ENCODE measurements around the gene CGB2.
"Not testable (repeated sequence)": the region's sequence is repeated elsewhere in the genome, so short reads cannot be mapped to it uniquely, and the experiment has no call there.

Gene CGB2

GRCh38 chr19:49056101-49056901 is 24.6 kb downstream of the CGB2 start:
- WGBS, 2 experiments = 2% methylated on average over 63 of the region's 63 CpGs
- peaks cover 12% of the 10 kb centered on the region for H3K4me1 ChIP-seq (ENCODE audit: control insufficient read depth, insufficient read depth, low read length)
- no peaks in the 10 kb centered on the region for H3K36me3 ChIP-seq (ENCODE audit: control insufficient read depth, insufficient read depth, low read length)
- peak overlapping the region; percentile 36 for H3K4me3 ChIP-seq (ENCODE audit: insufficient read depth, low read depth, low read length)
- no peak overlapping the region for H3K27ac ChIP-seq (ENCODE audit: insufficient read depth, low read depth, low read length, poor library complexity, severe bottlenecking)
- H3K27me3 ChIP-seq (ENCODE audit: control insufficient read depth, insufficient read depth, low read length, poor library complexity, severe bottlenecking) = peaks cover 63% of the 10 kb centered on the region
- H3K9me3 ChIP-seq (ENCODE audit: control insufficient read depth, low read length) = no peaks in the 10 kb centered on the region

GRCh38 chr19:49056902-49057596 is 25.4 kb downstream of the CGB2 start:
- H3K9me3 ChIP-seq (ENCODE audit: control insufficient read depth, low read length); H3K27ac ChIP-seq (ENCODE audit: insufficient read depth, low read depth, low read length, poor library complexity, severe bottlenecking); H3K36me3 ChIP-seq (ENCODE audit: control insufficient read depth, insufficient read depth, low read length): not testable (repeated sequence)
- Histone ChIP-seq H3K4me3 (ENCODE audit: insufficient read depth, low read depth, low read length) (peak overlapping the region; percentile 36), H3K27me3 (ENCODE audit: control insufficient read depth, insufficient read depth, low read length, poor library complexity, severe bottlenecking) (peaks cover 66% of the 10 kb centered on the region), H3K4me1 (ENCODE audit: control insufficient read depth, insufficient read depth, low read length) (peaks cover 12% of the 10 kb centered on the region)
- 14% methylated on average over 34 of the region's 34 CpGs for WGBS, 2 experiments

- 15 to 16% methylated on average over 38 of the region's 38 CpGs for WGBS, 2 experiments
- H3K36me3 ChIP-seq (ENCODE audit: control insufficient read depth, insufficient read depth, low read length) = no peaks in the 10 kb centered on the region
- H3K27me3 ChIP-seq (ENCODE audit: control insufficient read depth, insufficient read depth, low read length, poor library complexity, severe bottlenecking) = peaks cover 66% of the 10 kb centered on the region
- peak within 1 kb of the TSS; percentile 36 for H3K4me3 ChIP-seq (ENCODE audit: insufficient read depth, low read depth, low read length)
- peaks cover 12% of the 10 kb centered on the region for H3K4me1 ChIP-seq (ENCODE audit: control insufficient read depth, insufficient read depth, low read length)
- no peaks in the 10 kb centered on the region for H3K9me3 ChIP-seq (ENCODE audit: control insufficient read depth, low read length)
- H3K27ac ChIP-seq (ENCODE audit: insufficient read depth, low read depth, low read length, poor library complexity, severe bottlenecking) = no peak within 1 kb of the TSS
Observed at GRCh38 chr19:49057636-49058234, 26.0 kb downstream of the CGB2 start, which contains the start of gene CGB7. CGB7 (minus strand) TSS chr19:49057749; CDS start chr19:49055375, 2,374 bp downstream.

- peaks cover 12% of the 10 kb centered on the region for H3K4me1 ChIP-seq (ENCODE audit: control insufficient read depth, insufficient read depth, low read length)
- H3K27me3 ChIP-seq (ENCODE audit: control insufficient read depth, insufficient read depth, low read length, poor library complexity, severe bottlenecking) = peaks cover 66% of the 10 kb centered on the region
- H3K9me3 ChIP-seq (ENCODE audit: control insufficient read depth, low read length) = no peaks in the 10 kb centered on the region
- H3K27ac ChIP-seq (ENCODE audit: insufficient read depth, low read depth, low read length, poor library complexity, severe bottlenecking) = no peak overlapping the region
- no peaks in the 10 kb centered on the region for H3K36me3 ChIP-seq (ENCODE audit: control insufficient read depth, insufficient read depth, low read length)
- WGBS, 2 experiments = 79 to 80% methylated on average over 10 of the region's 10 CpGs
- H3K4me3 ChIP-seq (ENCODE audit: insufficient read depth, low read depth, low read length) = no peak overlapping the region
Observed at GRCh38 chr19:49058562-49058961, 26.9 kb downstream of the CGB2 start.

GRCh38 chr19:49059053-49059452 is 27.4 kb downstream of the CGB2 start:
- 91% methylated on average over 9 of the region's 9 CpGs for WGBS, 2 experiments
- H3K27me3 ChIP-seq (ENCODE audit: control insufficient read depth, insufficient read depth, low read length, poor library complexity, severe bottlenecking) = peaks cover 69% of the 10 kb centered on the region

GRCh38 chr19:49061000-49061399 is 29.3 kb downstream of the CGB2 start:
- Histone ChIP-seq H3K9me3 (ENCODE audit: control insufficient read depth, low read length) (no peaks in the 10 kb centered on the region), H3K27me3 (ENCODE audit: control insufficient read depth, insufficient read depth, low read length, poor library complexity, severe bottlenecking) (peaks cover 75% of the 10 kb centered on the region), H3K36me3 (ENCODE audit: control insufficient read depth, insufficient read depth, low read length) (no peaks in the 10 kb centered on the region), H3K27ac (ENCODE audit: insufficient read depth, low read depth, low read length, poor library complexity, severe bottlenecking) (no peak overlapping the region), H3K4me1 (ENCODE audit: control insufficient read depth, insufficient read depth, low read length) (peaks cover 20% of the 10 kb centered on the region), H3K4me3 (ENCODE audit: insufficient read depth, low read depth, low read length) (no peak overlapping the region)
- 92 to 97% methylated on average over 2 of the region's 2 CpGs for WGBS, 2 experiments

More at GRCh38 chr19:49059053-49059452, 27.4 kb downstream of the CGB2 start:
- Histone ChIP-seq H3K9me3 (ENCODE audit: control insufficient read depth, low read length) (no peaks in the 10 kb centered on the region), H3K27ac (ENCODE audit: insufficient read depth, low read depth, low read length, poor library complexity, severe bottlenecking) (no peak overlapping the region), H3K4me1 (ENCODE audit: control insufficient read depth, insufficient read depth, low read length) (peaks cover 15% of the 10 kb centered on the region), H3K36me3 (ENCODE audit: control insufficient read depth, insufficient read depth, low read length) (no peaks in the 10 kb centered on the region), H3K4me3 (ENCODE audit: insufficient read depth, low read depth, low read length) (no peak overlapping the region)

GRCh38 chr19:49061445-49061844 is 29.8 kb downstream of the CGB2 start:
- 86 to 87% methylated on average over 25 of the region's 25 CpGs for WGBS, 2 experiments
- H3K4me1 ChIP-seq (ENCODE audit: control insufficient read depth, insufficient read depth, low read length) = peaks cover 23% of the 10 kb centered on the region
- H3K27ac ChIP-seq (ENCODE audit: insufficient read depth, low read depth, low read length, poor library complexity, severe bottlenecking) = no peak overlapping the region
- peaks cover 75% of the 10 kb centered on the region for H3K27me3 ChIP-seq (ENCODE audit: control insufficient read depth, insufficient read depth, low read length, poor library complexity, severe bottlenecking)
- no peak overlapping the region for H3K4me3 ChIP-seq (ENCODE audit: insufficient read depth, low read depth, low read length)
- no peaks in the 10 kb centered on the region for H3K9me3 ChIP-seq (ENCODE audit: control insufficient read depth, low read length)
- H3K36me3 ChIP-seq (ENCODE audit: control insufficient read depth, insufficient read depth, low read length) = no peaks in the 10 kb centered on the region

- WGBS, 2 experiments = 70 to 71% methylated on average over 10 of the region's 10 CpGs
- Histone ChIP-seq H3K4me3 (ENCODE audit: insufficient read depth, low read depth, low read length) (peak overlapping the region; percentile 36), H3K27me3 (ENCODE audit: control insufficient read depth, insufficient read depth, low read length, poor library complexity, severe bottlenecking) (peaks cover 66% of the 10 kb centered on the region), H3K4me1 (ENCODE audit: control insufficient read depth, insufficient read depth, low read length) (peaks cover 15% of the 10 kb centered on the region), H3K9me3 (ENCODE audit: control insufficient read depth, low read length) (no peaks in the 10 kb centered on the region), H3K27ac (ENCODE audit: insufficient read depth, low read depth, low read length, poor library complexity, severe bottlenecking) (no peak overlapping the region), H3K36me3 (ENCODE audit: control insufficient read depth, insufficient read depth, low read length) (no peaks in the 10 kb centered on the region)
Observed at GRCh38 chr19:49064029-49064629, 32.4 kb downstream of the CGB2 start.

GRCh38 chr19:49064768-49065611 is 33.3 kb downstream of the CGB2 start, which contains the start of gene NTF4:
NTF4 (minus strand) TSS chr19:49064818; CDS start chr19:49061997, 2,821 bp downstream.
- WGBS, 2 experiments = 3% methylated on average over 53 of the region's 53 CpGs
- Histone ChIP-seq H3K4me1 (ENCODE audit: control insufficient read depth, insufficient read depth, low read length) (peaks cover 15% of the 10 kb centered on the region), H3K27me3 (ENCODE audit: control insufficient read depth, insufficient read depth, low read length, poor library complexity, severe bottlenecking) (peaks cover 66% of the 10 kb centered on the region)

More at GRCh38 chr19:49064768-49065611, 33.3 kb downstream of the CGB2 start, which contains the start of gene NTF4:
- no peak within 1 kb of the TSS for H3K27ac ChIP-seq (ENCODE audit: insufficient read depth, low read depth, low read length, poor library complexity, severe bottlenecking)
- H3K4me3 ChIP-seq (ENCODE audit: insufficient read depth, low read depth, low read length) = peak within 1 kb of the TSS; percentile 36
- H3K9me3 ChIP-seq (ENCODE audit: control insufficient read depth, low read length) = no peaks in the 10 kb centered on the region
- H3K36me3 ChIP-seq (ENCODE audit: control insufficient read depth, insufficient read depth, low read length) = no peaks in the 10 kb centered on the region

Measured in ectodermal cell (in vitro differentiated cells).